K562 (cell line): ENCODE measurements around the gene SFXN2. TPM values are rescaled to one million over a fixed set of nuclear protein-coding genes. Genes with fewer than 3 reads are reported as not detected.

Experiments used
- HDAC6 ChIP-seq: IDR thresholded peaks from 2 replicates; pipeline ENCODE4 v1.6.1; 2012; ENCODE audit warnings: low read depth, mild to moderate bottlenecking, control low read depth, inconsistent platforms, low read length, moderate library complexity
- ILF3 ChIP-seq: fragments of 450-650 bp; IDR thresholded peaks from 2 replicates; pipeline ENCODE4 v1.6.1; 2018; ENCODE audit warnings: antibody characterized with exemption, mild to moderate bottlenecking, moderate library complexity, borderline replicate concordance
- KLF6 ChIP-seq: fragments of 250-450 bp; sonication (Bioruptor Pico); IDR thresholded peaks from 2 replicates; pipeline ENCODE4 v1.4.0; 2020; ENCODE audit warnings: mild to moderate bottlenecking, moderate library complexity, borderline replicate concordance
- TAF7 ChIP-seq: fragments of 450-650 bp; IDR thresholded peaks from 2 replicates; pipeline ENCODE4 v1.6.1; 2016; ENCODE audit warnings: missing genetic modification characterization, missing compliant biosample characterization
- polyA plus RNA-seq, 8 experiments: library from polyadenylated mRNA; depleted of rRNA in 4 of 8; stranded (reverse) in 5 of 8; unstranded in 3 of 8; fragments of >200 nt; fragmentation: Nextera tagmentation in 2 of 8; fragmentation: Illumina TruSeq in 1 of 8; extraction: Ambion mirVana in 2 of 8; extraction: Trizol in 1 of 8; gene quantifications; 2 replicates each; pipeline versions ENCODE4 v1.2.1 to v1.2.3, GENCODE V29; 2011 to 2014; ENCODE audit warnings: inconsistent platforms in 1 of 8, missing spikeins in 1 of 8
- total RNA-seq, 7 experiments: library from RNA; depleted of rRNA in 6 of 7; stranded (reverse); fragments of >200 nt in 6 of 7; fragmentation: Illumina TruSeq in 2 of 7; extraction: Trizol in 2 of 7; gene quantifications; 2 replicates each; pipeline versions ENCODE4 v1.2.1 to v1.2.3, GENCODE V29; 2011 to 2021; ENCODE audit warnings: low replicate concordance in 1 of 7
- TF ChIP-seq, protein P1 (sequence below): fragments of 450-650 bp; IDR thresholded peaks from 2 replicates; pipeline ENCODE4 v1.6.1; 2016; ENCODE audit warnings: mild to moderate bottlenecking, moderate library complexity

The SFXN2 gene
- total and polyA plus RNA-seq, 9 of the 15 experiments (the other 6 are each of a cell fraction or from before 2014, with no cell fraction given): 7.3 to 23.8 (median 15.7) TPM

DNA sequence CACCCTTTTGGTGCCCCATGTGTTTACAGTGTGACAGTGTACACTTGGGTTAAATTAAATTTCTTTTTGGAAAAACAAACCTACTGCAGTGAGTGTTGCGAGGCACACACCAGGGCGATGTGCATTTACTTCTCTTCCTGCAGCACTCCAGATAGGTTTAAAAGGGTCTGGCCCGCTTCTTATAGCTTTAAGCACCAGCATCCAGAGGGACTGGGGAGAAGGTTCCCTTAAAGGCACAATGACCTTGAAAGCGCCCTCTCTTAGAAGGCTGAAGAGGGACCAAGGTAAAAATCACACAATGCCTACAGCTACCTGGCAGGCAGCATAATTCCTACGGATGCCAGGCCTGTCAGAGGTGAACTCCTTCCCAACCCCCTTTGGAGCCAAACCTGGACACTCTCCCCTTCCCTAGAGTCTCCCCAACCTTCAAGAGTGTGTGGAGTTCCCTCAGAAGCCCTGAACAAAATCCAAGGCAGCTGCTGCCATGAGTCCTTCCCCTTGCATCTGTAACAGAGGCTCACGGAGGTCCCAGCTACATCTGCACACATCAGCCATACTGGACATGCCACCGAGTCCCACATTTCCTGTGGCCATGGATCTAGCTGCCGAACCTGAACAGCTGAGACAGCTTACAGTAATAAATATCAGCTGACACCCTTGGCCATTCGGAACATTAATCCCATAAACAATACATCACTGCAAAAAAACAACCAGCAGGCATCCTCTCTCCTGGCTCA, 36.9 kb upstream of the SFXN2 start (continued):
- TF ChIP-seq, protein P1, sequence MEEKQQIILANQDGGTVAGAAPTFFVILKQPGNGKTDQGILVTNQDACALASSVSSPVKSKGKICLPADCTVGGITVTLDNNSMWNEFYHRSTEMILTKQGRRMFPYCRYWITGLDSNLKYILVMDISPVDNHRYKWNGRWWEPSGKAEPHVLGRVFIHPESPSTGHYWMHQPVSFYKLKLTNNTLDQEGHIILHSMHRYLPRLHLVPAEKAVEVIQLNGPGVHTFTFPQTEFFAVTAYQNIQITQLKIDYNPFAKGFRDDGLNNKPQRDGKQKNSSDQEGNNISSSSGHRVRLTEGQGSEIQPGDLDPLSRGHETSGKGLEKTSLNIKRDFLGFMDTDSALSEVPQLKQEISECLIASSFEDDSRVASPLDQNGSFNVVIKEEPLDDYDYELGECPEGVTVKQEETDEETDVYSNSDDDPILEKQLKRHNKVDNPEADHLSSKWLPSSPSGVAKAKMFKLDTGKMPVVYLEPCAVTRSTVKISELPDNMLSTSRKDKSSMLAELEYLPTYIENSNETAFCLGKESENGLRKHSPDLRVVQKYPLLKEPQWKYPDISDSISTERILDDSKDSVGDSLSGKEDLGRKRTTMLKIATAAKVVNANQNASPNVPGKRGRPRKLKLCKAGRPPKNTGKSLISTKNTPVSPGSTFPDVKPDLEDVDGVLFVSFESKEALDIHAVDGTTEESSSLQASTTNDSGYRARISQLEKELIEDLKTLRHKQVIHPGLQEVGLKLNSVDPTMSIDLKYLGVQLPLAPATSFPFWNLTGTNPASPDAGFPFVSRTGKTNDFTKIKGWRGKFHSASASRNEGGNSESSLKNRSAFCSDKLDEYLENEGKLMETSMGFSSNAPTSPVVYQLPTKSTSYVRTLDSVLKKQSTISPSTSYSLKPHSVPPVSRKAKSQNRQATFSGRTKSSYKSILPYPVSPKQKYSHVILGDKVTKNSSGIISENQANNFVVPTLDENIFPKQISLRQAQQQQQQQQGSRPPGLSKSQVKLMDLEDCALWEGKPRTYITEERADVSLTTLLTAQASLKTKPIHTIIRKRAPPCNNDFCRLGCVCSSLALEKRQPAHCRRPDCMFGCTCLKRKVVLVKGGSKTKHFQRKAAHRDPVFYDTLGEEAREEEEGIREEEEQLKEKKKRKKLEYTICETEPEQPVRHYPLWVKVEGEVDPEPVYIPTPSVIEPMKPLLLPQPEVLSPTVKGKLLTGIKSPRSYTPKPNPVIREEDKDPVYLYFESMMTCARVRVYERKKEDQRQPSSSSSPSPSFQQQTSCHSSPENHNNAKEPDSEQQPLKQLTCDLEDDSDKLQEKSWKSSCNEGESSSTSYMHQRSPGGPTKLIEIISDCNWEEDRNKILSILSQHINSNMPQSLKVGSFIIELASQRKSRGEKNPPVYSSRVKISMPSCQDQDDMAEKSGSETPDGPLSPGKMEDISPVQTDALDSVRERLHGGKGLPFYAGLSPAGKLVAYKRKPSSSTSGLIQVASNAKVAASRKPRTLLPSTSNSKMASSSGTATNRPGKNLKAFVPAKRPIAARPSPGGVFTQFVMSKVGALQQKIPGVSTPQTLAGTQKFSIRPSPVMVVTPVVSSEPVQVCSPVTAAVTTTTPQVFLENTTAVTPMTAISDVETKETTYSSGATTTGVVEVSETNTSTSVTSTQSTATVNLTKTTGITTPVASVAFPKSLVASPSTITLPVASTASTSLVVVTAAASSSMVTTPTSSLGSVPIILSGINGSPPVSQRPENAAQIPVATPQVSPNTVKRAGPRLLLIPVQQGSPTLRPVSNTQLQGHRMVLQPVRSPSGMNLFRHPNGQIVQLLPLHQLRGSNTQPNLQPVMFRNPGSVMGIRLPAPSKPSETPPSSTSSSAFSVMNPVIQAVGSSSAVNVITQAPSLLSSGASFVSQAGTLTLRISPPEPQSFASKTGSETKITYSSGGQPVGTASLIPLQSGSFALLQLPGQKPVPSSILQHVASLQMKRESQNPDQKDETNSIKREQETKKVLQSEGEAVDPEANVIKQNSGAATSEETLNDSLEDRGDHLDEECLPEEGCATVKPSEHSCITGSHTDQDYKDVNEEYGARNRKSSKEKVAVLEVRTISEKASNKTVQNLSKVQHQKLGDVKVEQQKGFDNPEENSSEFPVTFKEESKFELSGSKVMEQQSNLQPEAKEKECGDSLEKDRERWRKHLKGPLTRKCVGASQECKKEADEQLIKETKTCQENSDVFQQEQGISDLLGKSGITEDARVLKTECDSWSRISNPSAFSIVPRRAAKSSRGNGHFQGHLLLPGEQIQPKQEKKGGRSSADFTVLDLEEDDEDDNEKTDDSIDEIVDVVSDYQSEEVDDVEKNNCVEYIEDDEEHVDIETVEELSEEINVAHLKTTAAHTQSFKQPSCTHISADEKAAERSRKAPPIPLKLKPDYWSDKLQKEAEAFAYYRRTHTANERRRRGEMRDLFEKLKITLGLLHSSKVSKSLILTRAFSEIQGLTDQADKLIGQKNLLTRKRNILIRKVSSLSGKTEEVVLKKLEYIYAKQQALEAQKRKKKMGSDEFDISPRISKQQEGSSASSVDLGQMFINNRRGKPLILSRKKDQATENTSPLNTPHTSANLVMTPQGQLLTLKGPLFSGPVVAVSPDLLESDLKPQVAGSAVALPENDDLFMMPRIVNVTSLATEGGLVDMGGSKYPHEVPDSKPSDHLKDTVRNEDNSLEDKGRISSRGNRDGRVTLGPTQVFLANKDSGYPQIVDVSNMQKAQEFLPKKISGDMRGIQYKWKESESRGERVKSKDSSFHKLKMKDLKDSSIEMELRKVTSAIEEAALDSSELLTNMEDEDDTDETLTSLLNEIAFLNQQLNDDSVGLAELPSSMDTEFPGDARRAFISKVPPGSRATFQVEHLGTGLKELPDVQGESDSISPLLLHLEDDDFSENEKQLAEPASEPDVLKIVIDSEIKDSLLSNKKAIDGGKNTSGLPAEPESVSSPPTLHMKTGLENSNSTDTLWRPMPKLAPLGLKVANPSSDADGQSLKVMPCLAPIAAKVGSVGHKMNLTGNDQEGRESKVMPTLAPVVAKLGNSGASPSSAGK: no peak
- TF ChIP-seq KLF6: no peak
- no peak for TF ChIP-seq ILF3
- TF ChIP-seq HDAC6: no peak
- no peak for TF ChIP-seq TAF7 (tag)
